Measurements from ENCODE around the gene RARB.

RARB gene

GRCh38 chr3:25423780-25424588, 4.1 kb upstream of the RARB start:
- no peak for DNase-seq

GRCh38 chr3:25424614-25425013, 3.4 kb upstream of the RARB start:
- DNase-seq = no peak

GRCh38 chr3:25426408-25426807, 1.7 kb upstream of the RARB start:
- DNase-seq = no peak

- no peak for DNase-seq
Observed at GRCh38 chr3:25427155-25427554, 908 bp upstream of the RARB start.

GRCh38 chr3:25427563-25427941, 511 bp upstream of the RARB start:
- no peak for DNase-seq

GRCh38 chr3:25428789-25429335, 799 bp downstream of the RARB start:
- no peak for DNase-seq

- DNase-seq = no peak
Observed at GRCh38 chr3:25429361-25430286, 1.6 kb downstream of the RARB start.

GRCh38 chr3:25430287-25430934, 2.3 kb downstream of the RARB start:
- DNase-seq = no peak

GRCh38 chr3:25430935-25431770, 3.1 kb downstream of the RARB start:
- DNase-seq = no peak

- no peak for DNase-seq
Observed at GRCh38 chr3:25432176-25432720, 4.2 kb downstream of the RARB start.

- DNase-seq = no peak
Observed at GRCh38 chr3:25433106-25433505, 5.0 kb downstream of the RARB start.

- no peak for DNase-seq
Observed at GRCh38 chr3:25433868-25434267, 5.8 kb downstream of the RARB start.

- DNase-seq = no peak
Observed at GRCh38 chr3:25437953-25438352, 9.9 kb downstream of the RARB start.

- no peak for DNase-seq
Observed at GRCh38 chr3:25438791-25439555, 10.9 kb downstream of the RARB start.

- peak; percentile 20 to 34 for DNase-seq
Observed at GRCh38 chr3:25441234-25441856, 13.3 kb downstream of the RARB start.

- DNase-seq = no peak
Observed at GRCh38 chr3:25442486-25442885, 14.4 kb downstream of the RARB start.

GRCh38 chr3:25444273-25444672, 16.2 kb downstream of the RARB start:
- DNase-seq = no peak

GRCh38 chr3:25445731-25446130, 17.7 kb downstream of the RARB start:
- DNase-seq = no peak

GRCh38 chr3:25447285-25447684, 19.2 kb downstream of the RARB start:
- no peak for DNase-seq

- DNase-seq = no peak
Observed at GRCh38 chr3:25447925-25448324, 19.9 kb downstream of the RARB start.
